Activated T-cell treated with anti-CD3 and anti-CD28 coated beads for 4 hours (primary cell): ENCODE data around the gene RCOR1.
A peak's percentile ranks its signal among the peaks of the same experiment; 100 is the strongest.
"Not testable (repeated sequence)": the region's sequence is repeated elsewhere in the genome, so short reads cannot be mapped to it uniquely, and the experiment has no call there.

Source experiments
- DNase-seq: peaks from one replicate; pipeline ENCODE4 v3.0.0-alpha.2; 2020

RCOR1 gene

DNA sequence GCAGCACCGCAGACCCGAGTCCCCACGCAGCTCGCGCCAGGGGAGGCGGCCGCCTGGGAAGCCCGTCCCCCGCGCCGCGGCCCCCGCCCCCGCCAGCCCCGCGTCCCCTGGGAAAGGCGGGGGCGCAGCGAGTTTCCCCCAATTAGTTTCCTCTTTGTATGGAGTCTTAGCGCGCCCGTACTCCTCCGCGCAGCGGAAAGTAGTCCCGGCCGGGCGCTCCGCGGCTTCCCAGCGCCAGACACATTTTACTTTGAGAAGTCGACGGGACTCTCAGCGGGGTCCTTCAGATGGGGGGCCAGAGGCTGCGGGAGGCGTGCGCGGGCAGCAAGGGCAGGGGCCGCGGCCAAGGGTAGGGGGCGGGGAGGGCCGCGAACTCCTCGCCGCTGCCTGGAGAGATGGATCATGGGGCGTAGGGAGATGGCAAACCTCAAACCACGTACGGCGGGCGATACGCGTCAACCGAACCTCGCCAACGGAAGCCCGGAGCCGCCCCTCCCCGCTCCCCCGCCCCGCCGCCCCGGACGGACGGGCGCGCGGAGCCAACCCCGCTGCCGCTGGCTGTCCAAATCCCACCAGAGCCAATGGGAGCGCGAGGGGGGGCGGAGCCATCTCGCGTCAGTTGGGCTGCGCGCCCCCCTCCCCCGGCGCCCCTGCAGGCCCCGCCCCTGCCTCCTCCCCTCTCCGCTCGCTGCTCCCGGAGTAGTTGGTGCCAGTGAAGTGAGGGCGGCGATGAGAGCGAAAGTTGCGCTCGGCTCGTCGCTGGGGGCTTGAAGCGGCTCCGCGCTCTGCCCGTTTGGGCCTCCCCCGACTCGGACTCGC, at the start of gene RCOR1:
TSS of gene RCOR1 (plus strand) at position 706 of the 819 bp plus-strand sequence. CDS start 238 bp downstream, outside the sequence.
- DNase-seq, result peak; percentile 96

GRCh38 chr14:102544046-102544746, 48.3 kb upstream of the RCOR1 start:
- no peak for DNase-seq

- no peak for DNase-seq
Measured at GRCh38 chr14:102544747-102545460, 47.5 kb upstream of the RCOR1 start.

DNA sequence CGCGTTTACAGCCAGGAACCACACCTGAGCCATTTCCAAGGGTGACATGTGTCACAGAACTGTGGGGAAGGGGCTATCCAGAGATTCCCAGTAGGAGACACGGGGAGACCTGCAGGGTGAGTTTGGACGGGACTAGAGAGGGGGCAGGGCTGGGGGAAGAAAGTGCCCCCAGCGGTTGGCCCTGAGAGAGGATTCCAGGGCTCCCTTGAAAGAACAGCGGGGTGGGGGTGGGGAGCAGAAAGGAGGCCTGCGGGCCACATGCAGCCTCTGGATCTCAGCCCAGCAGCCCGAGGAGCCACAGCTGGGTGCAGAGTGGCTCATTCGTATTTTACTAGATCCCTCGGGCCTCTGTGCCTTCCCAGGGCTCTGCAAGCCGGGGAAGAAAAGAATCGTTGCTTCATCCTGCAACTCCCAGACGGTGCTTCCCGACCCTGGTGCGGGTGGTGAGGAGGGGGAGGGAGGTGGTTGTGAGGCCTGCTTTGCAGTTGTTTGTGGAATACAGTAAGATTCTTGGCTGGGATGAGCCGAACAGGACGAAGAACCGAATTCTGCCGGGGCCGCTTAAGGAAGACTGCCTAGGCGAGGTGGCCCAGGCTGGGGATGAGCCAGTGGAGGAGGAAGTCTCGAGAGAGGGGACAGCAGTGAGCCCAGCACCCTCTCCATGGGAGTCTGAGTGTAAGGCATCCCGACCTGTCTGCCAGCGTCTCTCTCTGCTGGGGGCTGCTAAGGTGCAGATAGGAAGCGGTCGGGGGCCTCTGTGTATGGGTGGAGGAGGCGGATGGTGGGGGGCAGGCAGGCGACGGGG, 46.8 kb upstream of the RCOR1 start:
- DNase-seq, result no peak

DNA sequence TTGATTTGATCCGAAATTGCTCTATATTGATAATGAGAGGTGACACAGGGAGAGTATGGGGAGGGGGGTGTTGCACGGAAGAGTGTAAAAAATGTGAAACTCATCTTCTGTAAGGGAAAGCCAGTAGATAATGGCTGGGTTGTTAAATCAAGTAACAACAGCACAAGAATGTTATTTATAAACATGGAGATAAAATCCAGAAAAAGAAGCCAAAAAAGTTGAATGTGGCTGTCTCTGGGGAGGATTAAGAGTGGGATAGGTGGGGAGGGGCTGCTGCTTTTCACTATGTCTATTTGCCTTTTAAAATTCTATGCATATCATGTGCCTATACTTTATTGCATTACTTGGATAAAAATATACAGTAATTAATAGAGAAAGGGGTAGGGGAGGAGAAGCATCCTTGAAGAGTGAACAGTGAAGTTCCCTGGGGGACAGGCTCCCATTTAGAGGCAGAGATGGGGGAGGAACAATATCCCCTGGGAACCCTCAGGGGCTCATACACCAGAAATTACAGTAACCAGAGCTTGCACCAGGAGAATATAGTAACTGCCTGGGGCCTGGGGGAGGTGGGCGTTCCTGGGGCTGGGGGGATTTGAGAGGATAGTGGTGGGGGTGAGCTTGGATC, 43.7 kb upstream of the RCOR1 start:
- no peak for DNase-seq

DNA sequence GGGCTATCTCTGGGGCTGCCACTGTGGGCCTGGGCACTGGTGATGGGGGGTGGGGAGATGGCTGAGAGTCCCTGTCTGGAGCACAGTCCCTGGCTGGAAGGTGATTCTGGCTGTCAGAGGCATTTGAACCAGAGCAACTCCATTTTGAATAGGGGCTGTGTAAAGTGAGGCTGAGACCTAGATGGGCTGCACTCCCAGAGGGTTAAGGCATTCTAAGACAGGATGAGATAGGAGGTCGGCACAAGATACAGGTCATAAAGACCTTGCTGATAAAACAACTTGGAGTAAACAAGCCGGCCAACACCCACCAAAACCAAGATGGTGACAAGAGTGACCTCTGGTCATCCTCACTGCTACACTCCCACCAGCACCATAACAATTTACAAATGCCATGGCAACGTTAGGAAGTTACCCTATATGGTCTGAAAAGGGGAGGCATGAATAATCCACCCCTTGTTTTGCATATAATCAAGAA, 41.5 kb upstream of the RCOR1 start:
- not testable (repeated sequence) for DNase-seq

DNA sequence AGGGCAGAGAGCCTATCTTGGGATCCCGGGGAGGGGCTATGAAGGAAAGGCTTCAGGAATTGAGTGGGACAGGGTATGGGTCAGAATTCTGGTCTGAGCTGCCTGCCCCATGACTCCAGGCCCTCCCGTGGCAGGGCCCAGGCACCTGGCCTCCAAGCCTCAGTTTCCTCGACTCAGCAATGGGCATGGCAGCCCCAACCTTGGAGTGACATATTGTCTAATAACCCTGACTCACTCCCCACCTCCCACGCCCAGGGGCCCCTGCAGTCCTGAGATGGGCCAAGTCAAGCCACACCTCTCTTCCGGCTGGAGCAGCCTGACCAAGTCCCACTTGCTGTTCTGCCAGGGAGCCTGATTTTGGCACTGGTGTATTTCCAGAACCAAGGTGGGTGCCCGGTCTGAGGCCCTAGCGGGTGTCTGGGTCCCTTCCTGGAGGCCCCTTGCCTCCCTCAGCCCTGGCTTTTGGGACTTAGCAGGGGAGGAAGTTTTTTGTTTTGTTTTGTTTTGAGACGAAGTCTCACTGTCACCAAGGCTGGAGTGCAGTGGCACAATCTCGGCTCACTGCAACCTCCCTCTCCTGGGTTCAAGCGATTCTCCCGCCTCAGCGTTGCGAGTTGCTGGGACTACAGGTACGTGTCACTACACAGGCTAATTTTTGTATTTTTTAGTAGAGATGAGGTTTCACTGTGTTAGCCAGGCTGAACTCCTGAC, 40.3 kb upstream of the RCOR1 start:
- DNase-seq, result no peak

GRCh38 chr14:102554821-102555819, 37.3 kb upstream of the RCOR1 start:
- peak; percentile 43 for DNase-seq

GRCh38 chr14:102556098-102556677, 36.3 kb upstream of the RCOR1 start:
- DNase-seq, result no peak

- no peak for DNase-seq
Measured at GRCh38 chr14:102557434-102558226, 34.8 kb upstream of the RCOR1 start.

DNA sequence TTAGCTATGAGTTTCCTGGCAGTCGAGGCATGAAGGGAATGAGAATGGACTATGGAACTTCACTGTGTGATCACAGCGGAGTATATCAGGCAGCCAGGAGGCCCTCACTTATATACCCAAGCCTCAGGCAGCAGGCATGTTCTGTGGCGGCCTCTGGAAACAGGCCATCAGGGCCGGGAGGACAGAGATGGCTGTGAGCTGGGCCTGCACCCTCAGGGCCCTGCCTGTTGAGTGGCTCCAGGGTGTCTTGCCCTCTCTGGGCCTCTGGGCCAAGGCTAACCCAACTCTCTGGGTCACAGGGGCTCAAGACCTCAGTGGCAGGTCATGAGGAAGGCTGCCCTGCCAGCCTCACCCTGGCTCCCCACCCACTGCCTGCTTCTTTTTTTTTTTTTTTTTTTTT, 33.9 kb upstream of the RCOR1 start:
- no peak for DNase-seq

- DNase-seq, result no peak
Measured at GRCh38 chr14:102560458-102561261, 31.8 kb upstream of the RCOR1 start.

- DNase-seq, result no peak
Measured at GRCh38 chr14:102565331-102565887, 27.0 kb upstream of the RCOR1 start.

DNA sequence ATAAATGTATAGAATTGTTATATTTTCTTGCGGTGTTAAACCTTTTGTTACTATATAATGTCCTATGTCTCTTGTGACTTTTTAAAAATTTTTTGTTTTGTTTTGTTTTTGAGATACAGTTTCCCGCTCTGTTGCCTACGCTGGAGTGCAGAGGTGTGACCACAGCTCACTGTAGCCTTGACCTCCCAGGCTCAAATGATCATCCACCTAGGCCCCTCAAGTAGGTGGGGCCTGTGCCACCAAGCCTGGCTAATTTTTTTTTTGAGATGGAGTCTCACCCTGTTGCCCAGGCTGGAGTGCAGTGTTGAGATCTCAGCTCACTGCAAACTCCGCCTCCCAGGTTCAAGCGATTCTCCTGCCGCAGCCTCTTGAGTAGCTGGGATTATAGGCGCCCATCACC, 26.5 kb upstream of the RCOR1 start:
- no peak for DNase-seq

DNA sequence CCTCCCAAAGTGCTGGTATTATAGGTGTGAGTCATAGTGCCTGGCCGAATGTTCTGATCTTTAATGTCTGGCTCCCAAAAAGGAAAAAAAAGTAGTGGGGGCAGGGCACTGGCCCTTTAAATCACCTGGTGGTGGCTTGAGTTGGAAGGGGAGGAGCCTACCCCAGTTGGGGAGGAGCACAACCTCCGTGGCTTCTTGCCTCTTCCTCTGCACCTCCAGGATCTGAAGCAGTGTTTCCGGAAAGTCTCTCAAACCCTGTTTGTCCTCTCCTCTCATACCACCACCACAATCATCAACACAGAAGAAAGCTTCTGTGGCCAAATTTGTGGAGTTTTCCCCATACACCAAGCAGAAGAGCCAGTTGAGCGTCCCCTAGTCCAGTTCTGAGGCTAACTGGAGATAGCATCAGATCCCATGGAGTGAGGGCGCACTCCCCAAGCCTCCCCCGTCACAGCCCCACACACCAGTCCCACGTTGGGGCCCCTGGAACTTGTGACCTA, 24.3 kb upstream of the RCOR1 start:
- peak; percentile 31 for DNase-seq

DNA sequence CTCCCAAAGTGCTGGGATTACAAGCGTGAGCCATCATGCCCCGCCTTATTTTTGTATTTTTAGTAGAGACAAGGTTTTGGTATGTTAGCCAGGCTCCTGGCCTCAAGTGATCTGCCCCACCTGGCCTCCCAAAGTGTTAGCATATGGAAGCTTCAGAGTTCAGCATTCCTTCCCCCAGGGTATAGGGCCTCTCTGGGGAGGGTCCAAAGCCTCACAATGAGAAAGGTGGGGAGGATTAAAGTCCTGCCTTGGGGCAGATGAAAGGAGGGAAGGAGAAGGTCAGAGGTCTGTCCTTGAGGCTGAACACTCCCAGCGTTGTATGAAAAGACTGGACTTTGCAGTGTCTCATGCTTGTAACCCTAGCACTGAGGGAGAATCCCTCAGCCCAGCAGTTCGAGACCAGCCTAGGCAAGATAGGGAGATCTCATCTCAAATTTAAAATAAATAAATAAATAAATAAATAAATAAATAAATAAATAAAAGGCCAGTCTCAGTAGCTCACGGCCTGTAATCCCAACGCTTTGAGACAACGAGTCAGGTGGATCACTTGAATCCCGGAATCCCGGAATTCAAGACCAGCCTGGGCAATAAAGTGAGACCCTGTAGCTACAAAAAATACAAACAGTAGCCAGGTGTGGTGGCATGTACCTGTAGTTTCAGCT, 22.0 kb upstream of the RCOR1 start:
- DNase-seq, result no peak

GRCh38 chr14:102571043-102571442, 21.4 kb upstream of the RCOR1 start:
- no peak for DNase-seq
